HG02885 (cell line): ENCODE results near the gene IGSF9B.

ENCODE experiments used
- ATAC-seq: cut with Tn5 transposase; IDR thresholded peaks from one replicate; pipeline ENCODE4 v1.9.1; 2021; ENCODE audit warnings: mild to moderate bottlenecking; ENCODE audit not compliant: unreplicated experiment, poor library complexity

The IGSF9B gene

GRCh38 chr11:133940034-133940433, 16.7 kb downstream of the IGSF9B start:
- no peak for ATAC-seq

GRCh38 chr11:133939558-133939957, 17.2 kb downstream of the IGSF9B start:
- no peak for ATAC-seq

GRCh38 chr11:133938166-133938565, 18.6 kb downstream of the IGSF9B start:
- no peak for ATAC-seq

GRCh38 chr11:133937468-133937867, 19.3 kb downstream of the IGSF9B start:
- ATAC-seq: no peak

DNA sequence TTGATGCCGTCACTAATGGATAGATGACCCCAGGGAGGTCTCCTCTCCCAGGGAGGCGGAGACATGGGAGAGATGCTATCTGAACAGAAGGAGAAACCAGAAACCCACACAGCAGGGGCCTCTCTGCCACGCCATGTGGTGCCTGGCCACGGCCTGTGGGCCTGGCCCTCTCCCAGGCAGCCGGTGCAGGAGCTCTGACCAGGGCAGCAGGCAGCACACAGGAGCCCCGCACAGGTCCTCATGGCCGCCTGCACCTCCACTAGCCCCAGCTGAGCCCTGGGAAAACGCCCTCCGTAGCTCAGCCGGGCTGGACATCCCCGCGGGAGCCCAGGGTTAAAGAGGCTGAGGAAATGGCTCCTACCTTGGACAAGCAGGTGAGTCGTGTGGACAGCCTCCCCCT, 19.8 kb downstream of the IGSF9B start:
- no peak for ATAC-seq

DNA sequence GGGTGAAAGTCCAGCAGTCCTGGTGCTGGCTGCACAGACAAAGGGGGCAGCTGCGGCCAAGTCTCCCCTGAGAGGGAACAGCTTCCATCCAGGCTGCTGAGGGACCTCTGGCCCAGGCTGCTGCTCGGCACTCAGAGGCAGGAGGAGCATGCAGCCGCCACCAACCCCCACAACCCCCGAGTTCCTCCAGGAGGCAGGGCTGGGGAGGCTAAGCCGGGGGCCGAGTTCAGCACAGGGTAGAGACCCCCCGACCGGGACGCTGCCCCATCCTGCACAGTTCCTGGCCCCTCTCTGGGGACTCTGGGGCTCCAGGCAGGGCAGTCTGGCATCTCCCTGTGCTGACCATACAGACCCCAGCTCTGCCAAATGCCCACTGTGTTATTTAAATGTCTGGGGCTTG, 20.2 kb downstream of the IGSF9B start:
- ATAC-seq: no peak

DNA sequence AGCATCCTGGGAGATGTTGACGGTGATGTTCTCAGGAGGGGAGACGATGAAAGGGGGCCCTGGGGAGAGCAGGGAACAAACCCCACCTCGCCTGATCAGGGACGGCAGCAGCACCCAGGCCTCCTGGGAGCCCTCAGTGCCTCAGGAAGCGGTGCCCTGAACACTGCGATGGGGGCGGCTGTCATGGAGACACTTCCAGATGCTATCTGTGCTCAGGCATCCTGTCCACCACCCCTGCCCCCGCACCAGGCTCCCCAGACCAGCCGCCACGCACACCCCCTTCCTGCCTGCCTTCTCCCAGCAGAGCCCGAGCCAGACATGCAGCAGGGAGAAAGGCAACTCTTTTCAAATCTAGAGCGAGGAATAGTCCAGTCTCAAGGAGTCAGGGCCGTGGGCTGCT, 20.6 kb downstream of the IGSF9B start:
- ATAC-seq: no peak

- no peak for ATAC-seq
These were observed 21.2 kb downstream of the IGSF9B start for GRCh38 chr11:133935551-133935910.

DNA sequence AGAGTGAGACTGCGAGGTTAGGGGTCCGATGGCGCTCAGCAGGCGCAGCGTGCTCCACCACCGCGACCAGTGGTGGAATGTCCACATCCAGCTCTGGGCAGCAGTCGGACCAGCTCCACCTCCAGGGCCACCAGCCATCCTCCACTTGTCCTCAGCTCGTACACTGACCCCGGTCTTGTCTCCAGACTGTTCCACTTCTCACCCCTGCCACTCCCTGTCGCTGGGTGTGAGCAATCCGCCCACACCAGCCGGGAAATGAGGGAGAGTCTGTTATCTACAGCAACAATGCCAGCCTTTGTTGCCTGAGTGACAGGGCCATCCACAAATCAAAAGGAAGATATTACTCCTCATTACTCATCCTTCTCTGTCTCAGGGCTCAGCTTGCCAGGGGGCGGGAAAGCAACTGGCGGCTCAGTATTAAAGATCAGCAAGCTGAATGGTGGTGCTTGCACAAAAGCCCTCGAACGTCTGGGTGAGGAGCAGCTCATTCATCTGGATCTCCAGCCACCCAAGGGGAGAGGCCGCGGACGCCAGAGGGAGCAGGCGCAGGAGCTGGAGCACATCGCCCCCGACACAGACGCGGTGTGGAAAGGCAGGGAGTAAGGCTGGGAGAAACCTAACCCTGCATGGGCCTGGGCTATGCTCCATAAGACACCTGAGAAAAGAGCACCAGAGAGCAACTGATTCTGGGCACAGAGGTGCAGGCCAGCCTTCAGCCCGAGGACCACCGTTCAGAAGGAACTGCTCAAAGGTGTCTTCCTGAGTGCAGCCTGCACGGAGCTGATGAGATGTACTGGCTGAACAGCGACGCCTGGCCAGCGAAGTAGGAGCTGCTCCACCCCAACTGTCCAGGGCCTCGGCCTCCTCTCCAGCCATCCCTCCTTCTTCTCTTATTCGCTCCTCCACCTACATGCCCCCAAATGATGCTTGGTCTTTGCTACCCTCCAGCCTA, 21.9 kb downstream of the IGSF9B start:
- no peak for ATAC-seq

- ATAC-seq: no peak
These were observed 22.7 kb downstream of the IGSF9B start for GRCh38 chr11:133934096-133934495.

GRCh38 chr11:133931449-133932060, 25.2 kb downstream of the IGSF9B start:
- no peak for ATAC-seq

DNA sequence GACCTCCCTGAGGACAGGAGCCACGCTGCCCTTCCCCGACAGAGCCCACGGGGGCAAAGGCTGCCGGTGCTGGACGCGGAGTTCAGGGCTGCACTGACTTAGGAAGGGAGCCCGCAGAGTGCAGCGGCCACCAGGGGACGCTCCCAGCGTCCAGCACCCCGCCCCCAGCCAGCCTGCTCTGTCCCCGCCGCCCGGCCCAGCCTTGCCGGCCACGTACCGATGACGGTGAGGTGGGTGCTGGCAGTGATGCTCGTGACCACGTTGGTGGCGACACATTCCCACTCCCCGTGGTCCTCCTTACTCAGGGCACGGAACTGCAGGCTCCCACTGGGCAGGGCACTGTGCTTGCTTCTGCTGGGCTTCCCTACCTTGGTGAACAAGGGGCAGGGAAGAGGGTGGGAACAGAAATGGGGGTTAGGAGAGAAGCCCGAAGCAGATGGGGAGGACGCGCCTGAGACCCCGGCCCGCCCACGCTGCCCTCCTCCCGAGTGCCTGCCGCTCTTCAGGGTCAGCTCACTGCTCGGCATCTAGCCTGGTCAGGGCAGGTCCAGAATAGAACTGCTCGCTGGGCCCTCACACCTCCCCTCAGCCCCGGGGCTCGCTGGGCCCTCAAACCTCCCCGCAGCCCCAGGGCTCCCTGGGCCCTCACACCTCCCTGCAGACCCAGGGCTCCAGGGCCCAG, 25.9 kb downstream of the IGSF9B start:
- ATAC-seq: no peak

GRCh38 chr11:133930053-133930766, 26.6 kb downstream of the IGSF9B start:
- ATAC-seq: no peak

DNA sequence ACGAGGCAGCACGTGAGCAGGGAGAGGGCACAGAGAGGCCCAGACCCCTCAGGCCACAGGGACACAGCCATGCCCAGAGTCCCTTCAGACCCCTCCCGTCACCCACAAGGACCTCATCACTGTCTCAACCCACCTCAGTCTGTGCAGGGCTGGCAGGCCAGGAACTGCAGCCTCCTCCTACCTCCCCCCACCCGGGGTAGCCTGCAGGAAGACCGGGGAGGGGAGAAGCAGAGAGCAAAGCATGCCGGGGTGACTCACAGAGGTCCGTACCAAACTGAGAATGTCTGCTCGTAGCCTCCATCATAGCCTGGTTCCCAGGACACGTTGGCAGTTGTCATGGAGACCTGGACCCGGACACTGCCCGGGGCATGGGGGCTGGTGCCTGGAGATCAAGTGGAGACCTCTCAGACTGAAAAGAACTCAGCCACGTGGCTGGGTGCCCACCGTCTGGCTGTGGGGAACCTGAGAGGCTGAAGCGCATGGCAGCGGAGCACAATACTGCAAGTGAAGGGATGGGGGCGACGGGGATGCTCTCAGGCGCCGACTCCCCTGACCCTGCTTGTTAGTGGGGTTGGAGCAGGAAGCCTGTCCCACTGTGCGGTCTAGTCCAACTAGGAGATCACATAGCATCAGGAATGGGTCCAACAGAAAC, 27.2 kb downstream of the IGSF9B start:
- no peak for ATAC-seq

DNA sequence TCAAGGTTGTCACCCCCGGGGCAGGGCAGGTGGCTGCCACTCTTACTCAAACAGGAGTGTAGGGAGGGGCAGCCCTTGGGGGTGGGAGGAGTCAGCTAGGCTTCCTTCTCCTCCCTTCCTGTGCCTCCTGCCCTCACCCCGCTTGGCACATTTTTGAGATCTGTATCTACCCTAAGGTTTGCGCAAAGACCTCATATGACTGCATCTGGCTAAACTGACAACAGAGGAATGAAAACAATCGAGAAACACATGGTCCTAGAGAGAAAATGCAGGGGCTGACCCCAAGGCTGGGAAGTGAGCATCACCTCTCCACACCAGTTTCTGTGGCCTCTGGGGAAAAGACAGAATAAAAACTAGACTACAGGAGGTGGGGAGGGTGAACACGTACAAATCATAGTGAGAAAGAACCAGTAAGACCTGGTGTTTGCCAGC, 28.1 kb downstream of the IGSF9B start:
- ATAC-seq: no peak

- peak; percentile 82 for ATAC-seq
These were observed 28.8 kb downstream of the IGSF9B start for GRCh38 chr11:133927690-133928627.

- ATAC-seq: no peak
These were observed 30.1 kb downstream of the IGSF9B start for GRCh38 chr11:133926466-133927246.

DNA sequence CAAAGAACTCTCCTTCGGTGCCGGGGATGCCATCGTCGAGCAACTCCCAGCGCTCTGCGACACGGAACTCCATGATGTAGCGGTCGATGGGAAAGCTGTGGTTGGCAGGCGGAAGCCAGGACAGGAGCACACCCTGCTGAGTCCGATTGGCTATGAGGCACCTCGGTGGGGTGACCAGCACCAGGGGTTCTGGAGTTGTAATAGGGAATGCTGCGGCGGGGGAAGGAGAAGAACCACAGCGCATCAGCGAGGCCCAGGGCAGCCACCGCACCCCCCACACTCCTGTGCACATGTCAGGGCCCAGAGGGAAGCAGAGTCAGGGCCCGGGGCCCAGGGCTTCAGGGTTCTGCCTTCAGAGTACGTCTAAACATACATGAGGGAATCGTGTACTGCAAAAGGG, 31.0 kb downstream of the IGSF9B start:
- ATAC-seq: no peak
